A673 (cell line): ENCODE results near the gene POLG2. TPM values are rescaled to one million over a fixed set of nuclear protein-coding genes. Genes with fewer than 3 reads are reported as not detected.

Experiments used
- BruUV-seq: library from RNA; stranded (reverse); fragments of 400-500 nt; replicated peaks from 2 replicates; lab custom pipeline; 2021; lab: Mats Ljungman, UMichigan
- CTCF ChIA-PET: fragments of 300-600 bp; sonication (Branson Sonifier 250); formaldehyde crosslinking; loops from one replicate; lab custom pipeline; 2022; ENCODE audit warnings: antibody characterized with exemption; lab: Charles Lee
- POLR2A ChIA-PET: fragments of 300-600 bp; sonication (Branson Sonifier 250); formaldehyde crosslinking; loops from one replicate; lab custom pipeline; 2022; ENCODE audit warnings: antibody characterized with exemption; ENCODE audit not compliant: low non-redundant PET; lab: Charles Lee
- DNase-seq: peaks from one replicate; pipeline ENCODE4 v3.0.0-alpha.2; 2015; ENCODE audit warnings: low spot score
- H3K27ac ChIP-seq: fragments of 200-600 bp; sonication (generic); 2 replicates; pipeline ENCODE4 v1.5.1; 2016; ENCODE audit warnings: mixed run types, low read depth, mild to moderate bottlenecking, mixed read lengths, antibody characterized with exemption, low read length; ENCODE audit not compliant: poor library complexity, severe bottlenecking
- H3K27me3 ChIP-seq: fragments of 200-600 bp; sonication (generic); replicated peaks from 2 replicates; pipeline ENCODE4 v1.6.1; 2017; ENCODE audit warnings: mixed run types, low read depth, mild to moderate bottlenecking, mixed read lengths, antibody characterized with exemption, low read length; ENCODE audit not compliant: insufficient read depth, poor library complexity
- H3K36me3 ChIP-seq: fragments of 200-600 bp; sonication (generic); 2 replicates; pipeline ENCODE4 v1.6.1; 2016; ENCODE audit warnings: mixed run types, mild to moderate bottlenecking, mixed read lengths, antibody characterized with exemption, low read length; ENCODE audit not compliant: insufficient read depth, poor library complexity, severe bottlenecking
- H3K4me1 ChIP-seq: fragments of 200-600 bp; sonication (generic); 2 replicates; pipeline ENCODE4 v1.6.1; 2017; ENCODE audit warnings: mixed run types, mild to moderate bottlenecking, mixed read lengths, antibody characterized with exemption, low read length; ENCODE audit not compliant: insufficient read depth, poor library complexity, severe bottlenecking
- H3K4me3 ChIP-seq: fragments of 200-600 bp; sonication (generic); 2 replicates; pipeline ENCODE4 v1.5.1; 2016; ENCODE audit warnings: low read depth, mixed run types, mild to moderate bottlenecking, mixed read lengths, low read length; ENCODE audit not compliant: poor library complexity, severe bottlenecking
- H3K9me3 ChIP-seq: fragments of 200-600 bp; sonication (generic); 2 replicates; pipeline ENCODE4 v1.6.1; 2016; ENCODE audit warnings: mixed run types, low read depth, mild to moderate bottlenecking, mixed read lengths, antibody characterized with exemption, low read length; ENCODE audit not compliant: poor library complexity, severe bottlenecking
- EZH2 ChIP-seq: fragments of 200-600 bp; sonication (generic); IDR thresholded peaks from 2 replicates; pipeline ENCODE4 v1.6.1; 2017; ENCODE audit warnings: borderline replicate concordance, low read depth, mild to moderate bottlenecking, mixed read lengths, antibody characterized with exemption, low read length; ENCODE audit not compliant: poor library complexity, severe bottlenecking
- intact Hi-C: fragments of 100-400 bp; cut with micrococcal nuclease; formaldehyde crosslinking; loops from one replicate; pipeline ENCODE4 v1.10.0; 2022; ENCODE audit not compliant: unreplicated experiment
- total RNA-seq: library from RNA; stranded (reverse); gene quantifications from 2 replicates; pipeline ENCODE4 v1.2.3, GENCODE V29; 2021
- TF ChIP-seq, protein P1 (sequence below): fragments of 300-800, 200-600 bp; sonication (generic); conservative IDR thresholded peaks from 2 replicates; pipeline ENCODE4 v1.5.1; 2017; ENCODE audit warnings: low read depth, mild to moderate bottlenecking, antibody characterized with exemption, low read length, moderate library complexity, mixed read lengths

Gene POLG2
- total RNA-seq, 1 experiment from 2014 or later: 25.6 TPM

DNA sequence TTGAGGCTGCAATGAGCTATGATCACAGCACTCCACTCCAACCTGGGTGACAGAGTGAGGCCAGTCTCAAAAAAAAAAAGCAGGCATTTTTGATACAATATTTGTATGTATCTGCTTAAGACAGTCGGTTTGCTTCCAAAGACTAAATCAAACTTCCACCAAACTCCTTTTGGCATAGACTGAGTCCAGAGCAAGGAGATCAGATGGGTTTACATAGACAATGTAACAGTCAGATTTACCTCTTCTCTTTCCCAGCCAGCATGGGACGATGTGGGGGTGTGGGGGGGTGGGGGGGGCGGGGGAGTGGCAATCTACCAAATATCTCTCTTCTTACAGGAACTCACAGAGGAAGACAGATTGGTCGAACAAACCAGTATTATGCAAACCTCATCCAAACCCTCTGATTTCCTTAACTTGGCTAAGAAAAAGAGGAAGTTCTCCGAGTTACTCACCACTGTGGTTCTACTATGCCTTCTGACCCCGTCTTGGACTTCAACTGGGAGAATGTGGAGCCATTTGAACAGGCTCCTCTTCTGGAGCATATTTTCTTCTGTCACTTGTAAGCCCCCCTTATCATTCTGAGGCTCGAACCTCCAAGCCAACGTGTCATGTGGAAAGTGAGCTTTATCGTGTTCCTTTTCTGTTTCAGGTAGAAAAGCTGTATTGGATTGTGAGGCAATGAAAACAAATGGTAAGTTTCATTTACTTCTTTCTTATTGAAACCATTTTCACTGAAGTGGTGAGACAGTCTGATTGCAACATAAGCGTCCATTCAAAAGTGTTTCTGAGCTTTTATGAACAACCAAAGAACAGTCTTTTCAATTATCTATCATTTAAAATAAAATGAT is 48.0 kb downstream of the POLG2 start, which contains the start of gene MILR1:
Gene MILR1 (plus strand): TSS at position 451 of the 848 bp plus-strand sequence. CDS start 54 bp downstream, at position 505.
- CTCF ChIA-PET: no interaction called here
- TF ChIP-seq, protein P1, sequence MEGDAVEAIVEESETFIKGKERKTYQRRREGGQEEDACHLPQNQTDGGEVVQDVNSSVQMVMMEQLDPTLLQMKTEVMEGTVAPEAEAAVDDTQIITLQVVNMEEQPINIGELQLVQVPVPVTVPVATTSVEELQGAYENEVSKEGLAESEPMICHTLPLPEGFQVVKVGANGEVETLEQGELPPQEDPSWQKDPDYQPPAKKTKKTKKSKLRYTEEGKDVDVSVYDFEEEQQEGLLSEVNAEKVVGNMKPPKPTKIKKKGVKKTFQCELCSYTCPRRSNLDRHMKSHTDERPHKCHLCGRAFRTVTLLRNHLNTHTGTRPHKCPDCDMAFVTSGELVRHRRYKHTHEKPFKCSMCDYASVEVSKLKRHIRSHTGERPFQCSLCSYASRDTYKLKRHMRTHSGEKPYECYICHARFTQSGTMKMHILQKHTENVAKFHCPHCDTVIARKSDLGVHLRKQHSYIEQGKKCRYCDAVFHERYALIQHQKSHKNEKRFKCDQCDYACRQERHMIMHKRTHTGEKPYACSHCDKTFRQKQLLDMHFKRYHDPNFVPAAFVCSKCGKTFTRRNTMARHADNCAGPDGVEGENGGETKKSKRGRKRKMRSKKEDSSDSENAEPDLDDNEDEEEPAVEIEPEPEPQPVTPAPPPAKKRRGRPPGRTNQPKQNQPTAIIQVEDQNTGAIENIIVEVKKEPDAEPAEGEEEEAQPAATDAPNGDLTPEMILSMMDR: no peak
- no peak for TF ChIP-seq EZH2
- Histone ChIP-seq H3K4me1 (no peaks in the 10 kb centered on the region), H3K27ac (no peak within 1 kb of the TSS), H3K4me3 (no peak within 1 kb of the TSS), H3K27me3 (no peaks in the 10 kb centered on the region), H3K9me3 (no peaks in the 10 kb centered on the region), H3K36me3 (no peaks in the 10 kb centered on the region)
- intact Hi-C loops: no loop called here
- POLR2A ChIA-PET: interaction anchor here (0.6 kb wide), 2 partner anchors 51 to 56 kb away, joined by 3 to 5 read pairs; no protein-coding TSS in a partner anchor
- no TSS peak for BruUV-seq
- DNase-seq: no peak

DNA sequence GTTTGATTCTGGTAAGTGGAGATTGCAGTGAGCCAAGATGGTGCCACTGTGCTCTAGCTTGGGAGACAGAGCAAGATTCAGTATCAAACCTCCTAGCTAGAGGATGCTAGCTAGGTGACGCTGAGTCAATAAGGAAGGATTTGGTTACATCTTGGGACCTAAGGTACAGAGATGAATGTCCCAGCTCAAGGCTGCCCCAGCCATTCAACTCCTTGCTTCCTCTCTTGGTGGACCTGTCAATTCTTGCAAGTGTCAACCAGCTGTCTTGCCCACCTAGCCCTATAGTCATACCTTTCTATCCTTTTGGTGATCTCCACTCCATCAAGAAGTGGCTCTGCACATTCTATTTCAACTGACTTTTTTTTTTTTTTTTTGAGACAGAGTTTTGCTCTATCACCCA is 49.3 kb downstream of the POLG2 start:
- CTCF ChIA-PET: interaction anchor here (0.6 kb wide), 1 partner anchor 29 kb away, joined by 3 read pairs; no protein-coding TSS in a partner anchor
- intact Hi-C loops: no loop called here
- no peaks in the 10 kb centered on the region for H3K9me3 ChIP-seq
- no peaks in the 10 kb centered on the region for H3K4me1 ChIP-seq
- H3K4me3 ChIP-seq: no peak overlapping the region
- no TSS peak for BruUV-seq
- POLR2A ChIA-PET: no interaction called here
- no peaks in the 10 kb centered on the region for H3K36me3 ChIP-seq
- no peak overlapping the region for H3K27ac ChIP-seq
- H3K27me3 ChIP-seq: no peaks in the 10 kb centered on the region
- no peak for DNase-seq
- no peak for TF ChIP-seq EZH2
- TF ChIP-seq, protein P1: no peak

DNA sequence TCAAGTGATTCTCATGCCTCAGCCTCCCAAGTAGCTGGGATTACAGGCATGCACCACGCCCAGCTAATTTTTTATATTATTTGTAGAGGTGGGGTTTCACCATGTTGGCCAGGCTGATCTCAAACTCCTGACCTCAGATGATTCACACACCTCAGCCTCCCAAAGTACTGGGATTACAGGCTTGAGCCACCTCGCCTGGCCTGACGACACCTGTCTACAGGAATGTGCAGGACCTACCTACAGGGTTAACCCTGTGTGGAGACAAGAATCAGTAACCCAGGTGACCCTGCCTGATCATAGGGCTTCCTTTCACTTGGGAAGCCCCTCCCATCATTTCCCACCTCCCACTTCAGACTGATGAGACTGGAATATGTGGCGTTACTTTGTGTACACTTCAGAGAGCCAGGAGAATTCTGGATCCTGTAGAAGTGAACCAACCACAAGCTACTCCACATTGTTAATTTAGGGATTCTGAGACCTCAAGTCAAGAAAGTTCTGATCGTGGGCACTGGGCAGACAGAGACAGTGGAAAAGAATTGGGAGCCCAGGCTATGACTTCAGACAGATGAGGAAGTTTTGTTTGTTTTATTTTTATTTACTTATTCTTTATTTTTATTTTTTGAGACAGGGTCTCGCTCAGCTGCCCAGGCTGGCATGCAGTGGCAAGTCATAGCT is 53.6 kb downstream of the POLG2 start:
- H3K4me1 ChIP-seq: no peaks in the 10 kb centered on the region
- DNase-seq: no peak
- peaks cover 9% of the 10 kb centered on the region for H3K9me3 ChIP-seq
- TF ChIP-seq EZH2: no peak
- TF ChIP-seq, protein P1: no peak
- intact Hi-C loops: no loop called here
- H3K4me3 ChIP-seq: no peak overlapping the region
- no peaks in the 10 kb centered on the region for H3K27me3 ChIP-seq
- no peak overlapping the region for H3K27ac ChIP-seq
- BruUV-seq: no TSS peak
- ChIA-PET CTCF (interaction anchor here (1.1 kb wide), 1 partner anchor 11 kb away, joined by 4 read pairs; no protein-coding TSS in a partner anchor), POLR2A (no interaction called here)
- H3K36me3 ChIP-seq: no peaks in the 10 kb centered on the region
